Measurements from ENCODE around the gene TESK2.
"Not testable (repeated sequence)": the region's sequence is repeated elsewhere in the genome, so short reads cannot be mapped to it uniquely, and the experiment has no call there.

TESK2 gene

DNA sequence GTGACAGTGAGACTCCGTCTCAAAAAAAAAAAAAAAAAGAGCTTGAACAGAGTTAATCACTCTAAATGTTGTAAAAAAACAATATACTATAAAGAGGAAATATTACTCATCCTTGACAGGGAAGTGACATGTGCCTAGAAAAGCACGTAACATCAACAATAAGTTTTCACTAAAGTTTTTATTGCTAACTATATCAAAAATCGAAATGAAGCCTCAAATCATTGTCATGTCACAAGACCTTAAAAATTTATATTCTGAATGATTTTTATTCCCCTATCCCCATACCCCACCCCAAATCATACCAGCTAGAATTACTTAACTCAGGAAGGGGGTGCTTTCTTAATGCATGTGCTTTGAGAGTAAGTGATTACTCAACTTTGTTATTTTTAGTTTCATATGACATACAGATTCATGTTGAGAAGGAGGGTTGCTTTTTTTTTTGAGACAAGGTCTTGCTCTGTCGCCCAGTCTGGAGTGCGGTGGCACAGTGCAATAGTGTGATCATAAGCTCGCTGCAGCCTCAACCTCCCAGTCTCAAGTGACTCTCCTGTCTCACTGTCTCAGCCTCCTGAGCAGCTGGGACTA lies 97.2 kb downstream of the TESK2 start:
- TF ChIP-seq, protein P1, sequence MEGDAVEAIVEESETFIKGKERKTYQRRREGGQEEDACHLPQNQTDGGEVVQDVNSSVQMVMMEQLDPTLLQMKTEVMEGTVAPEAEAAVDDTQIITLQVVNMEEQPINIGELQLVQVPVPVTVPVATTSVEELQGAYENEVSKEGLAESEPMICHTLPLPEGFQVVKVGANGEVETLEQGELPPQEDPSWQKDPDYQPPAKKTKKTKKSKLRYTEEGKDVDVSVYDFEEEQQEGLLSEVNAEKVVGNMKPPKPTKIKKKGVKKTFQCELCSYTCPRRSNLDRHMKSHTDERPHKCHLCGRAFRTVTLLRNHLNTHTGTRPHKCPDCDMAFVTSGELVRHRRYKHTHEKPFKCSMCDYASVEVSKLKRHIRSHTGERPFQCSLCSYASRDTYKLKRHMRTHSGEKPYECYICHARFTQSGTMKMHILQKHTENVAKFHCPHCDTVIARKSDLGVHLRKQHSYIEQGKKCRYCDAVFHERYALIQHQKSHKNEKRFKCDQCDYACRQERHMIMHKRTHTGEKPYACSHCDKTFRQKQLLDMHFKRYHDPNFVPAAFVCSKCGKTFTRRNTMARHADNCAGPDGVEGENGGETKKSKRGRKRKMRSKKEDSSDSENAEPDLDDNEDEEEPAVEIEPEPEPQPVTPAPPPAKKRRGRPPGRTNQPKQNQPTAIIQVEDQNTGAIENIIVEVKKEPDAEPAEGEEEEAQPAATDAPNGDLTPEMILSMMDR (IDR thresholded peaks at IDR 0.05; ENCODE audit: borderline replicate concordance, control extremely low read depth, extremely low read depth, insufficient read depth, missing control alignments): no peak
- in situ Hi-C loops (cut with MboI; ENCODE audit: low sequenced_read_pairs, unreplicated experiment): no loop called here
- peak; percentile 45 for DNase-seq (ENCODE audit: low spot score)

DNA sequence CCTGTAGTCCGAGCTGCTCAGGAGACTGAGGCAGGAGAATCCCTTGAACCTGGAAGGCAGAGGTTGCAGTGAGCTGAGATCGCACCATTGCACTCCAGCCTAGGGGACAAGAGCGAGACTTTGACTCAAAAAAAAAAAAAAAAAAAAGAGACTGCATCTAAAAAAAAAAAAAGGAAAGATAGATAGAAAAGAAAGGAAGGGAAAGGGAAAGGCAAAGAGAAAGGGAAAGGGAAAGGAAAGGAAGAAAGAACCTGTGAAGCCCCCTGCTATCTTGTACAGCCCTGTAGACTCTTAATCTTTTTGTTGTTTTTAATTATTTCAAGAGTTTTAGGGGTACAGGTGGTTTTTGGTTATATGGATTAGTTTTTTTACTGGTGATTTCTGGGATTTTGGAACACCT lies 104.7 kb downstream of the TESK2 start:
- no peak for DNase-seq (ENCODE audit: low spot score)
- TF ChIP-seq, protein P1 (IDR thresholded peaks at IDR 0.05; ENCODE audit: borderline replicate concordance, control extremely low read depth, extremely low read depth, insufficient read depth, missing control alignments): no peak
- in situ Hi-C loops (cut with MboI; ENCODE audit: low sequenced_read_pairs, unreplicated experiment): no loop called here

DNA sequence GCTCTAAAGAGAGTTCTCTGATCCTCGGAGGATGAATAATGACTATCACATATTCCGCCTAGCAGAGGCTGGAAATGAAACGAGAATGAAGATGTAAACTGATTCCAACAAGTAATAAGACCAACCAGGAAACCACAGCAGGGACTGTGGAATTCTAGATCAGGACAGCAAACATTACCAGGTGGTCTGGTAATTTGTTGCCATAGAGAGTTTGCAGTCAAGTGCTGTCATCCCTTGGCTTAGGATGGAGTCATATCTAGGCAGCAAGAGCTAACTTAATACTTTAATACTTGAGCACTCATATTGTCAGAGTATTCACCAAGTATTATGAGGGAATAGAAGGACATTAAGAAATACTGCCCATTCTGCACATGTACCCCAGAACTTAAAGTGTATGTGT lies 105.7 kb downstream of the TESK2 start:
- DNase-seq (ENCODE audit: low spot score): no peak
- TF ChIP-seq, protein P1 (IDR thresholded peaks at IDR 0.05; ENCODE audit: borderline replicate concordance, control extremely low read depth, extremely low read depth, insufficient read depth, missing control alignments): no peak

DNA sequence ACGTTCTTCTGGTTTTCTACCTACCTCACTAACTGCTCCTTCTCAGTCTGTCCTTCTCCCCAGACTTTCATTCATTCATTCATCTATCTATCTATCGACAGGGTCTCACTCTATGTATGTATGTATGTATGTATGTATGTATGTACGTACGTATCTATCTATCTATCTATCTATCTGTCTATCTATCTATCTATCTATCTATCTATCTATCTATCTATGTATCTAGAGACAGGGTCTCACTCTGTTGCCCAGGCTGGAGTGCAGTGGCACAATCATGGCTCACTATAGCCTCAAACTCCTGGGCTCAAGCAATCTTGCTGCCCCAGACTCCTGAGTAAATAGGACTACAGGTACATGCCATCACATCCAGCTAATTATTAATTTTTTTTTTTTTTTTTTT lies 106.8 kb downstream of the TESK2 start:
- in situ Hi-C loops (cut with MboI; ENCODE audit: low sequenced_read_pairs, unreplicated experiment); DNase-seq (ENCODE audit: low spot score): not testable (repeated sequence)

More for the DNA sequence above, 105.7 kb downstream of the TESK2 start:
- in situ Hi-C loops (cut with MboI; ENCODE audit: low sequenced_read_pairs, unreplicated experiment): no loop called here

DNA sequence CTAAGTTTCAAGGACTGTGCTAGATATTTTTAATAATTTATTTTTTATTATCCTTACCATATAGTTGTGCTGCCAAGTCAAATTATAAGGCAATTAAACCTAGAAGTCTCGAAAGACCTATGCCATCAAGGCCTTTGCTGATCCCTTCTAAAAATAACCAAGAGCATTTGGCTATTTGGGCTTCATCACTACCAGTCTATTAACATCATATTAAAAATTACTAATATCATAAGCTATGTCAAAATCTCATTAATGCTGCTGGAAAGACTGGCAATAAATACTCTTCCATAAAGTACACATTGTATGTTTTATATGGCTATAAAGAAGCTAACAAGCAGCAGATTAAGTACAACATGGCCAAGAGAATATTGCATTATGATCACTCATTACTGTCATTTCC lies 107.8 kb downstream of the TESK2 start:
- DNase-seq (ENCODE audit: low spot score): no peak
- TF ChIP-seq, protein P1 (IDR thresholded peaks at IDR 0.05; ENCODE audit: borderline replicate concordance, control extremely low read depth, extremely low read depth, insufficient read depth, missing control alignments): no peak
- in situ Hi-C loops (cut with MboI; ENCODE audit: low sequenced_read_pairs, unreplicated experiment): no loop called here

DNA sequence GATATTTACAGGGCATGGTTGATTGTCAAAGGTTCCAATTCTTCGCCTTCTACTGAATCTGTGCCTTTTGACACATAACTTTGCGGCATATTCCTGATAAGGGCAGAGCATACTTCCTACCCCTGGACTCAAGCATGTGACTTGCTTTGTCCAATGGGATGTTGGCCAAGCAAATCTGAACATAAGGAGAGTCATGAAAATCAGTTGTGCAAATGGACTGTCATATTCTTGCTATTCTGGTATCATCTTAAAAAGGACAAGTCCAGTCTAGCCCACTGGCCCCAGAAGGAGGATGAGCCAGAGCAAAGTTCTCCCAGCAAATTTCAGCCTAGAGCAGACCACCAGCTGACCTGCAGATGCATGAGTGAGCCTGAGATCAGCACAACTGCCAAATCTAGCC lies 109.7 kb downstream of the TESK2 start:
- in situ Hi-C loops (cut with MboI; ENCODE audit: low sequenced_read_pairs, unreplicated experiment): no loop called here
- TF ChIP-seq, protein P1 (IDR thresholded peaks at IDR 0.05; ENCODE audit: borderline replicate concordance, control extremely low read depth, extremely low read depth, insufficient read depth, missing control alignments): no peak
- no peak for DNase-seq (ENCODE audit: low spot score)

DNA sequence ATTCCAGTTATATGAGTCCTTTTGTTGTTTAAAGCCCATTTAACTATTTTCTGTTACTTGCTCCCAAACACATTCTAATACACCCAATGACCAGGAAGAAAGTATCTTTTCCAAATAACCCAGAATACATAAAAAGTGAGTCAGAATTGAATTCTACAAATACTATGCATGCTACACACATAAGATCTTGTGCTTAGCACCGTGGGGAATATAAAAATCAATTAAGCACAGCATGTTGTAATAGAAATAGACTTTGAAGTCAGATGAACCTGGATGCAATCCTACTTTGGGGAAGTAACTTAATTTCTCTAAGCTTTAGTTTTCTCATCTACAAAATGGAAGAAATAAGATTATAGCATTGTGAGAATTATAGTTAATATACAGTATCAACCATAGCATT lies 110.2 kb downstream of the TESK2 start:
- in situ Hi-C loops (cut with MboI; ENCODE audit: low sequenced_read_pairs, unreplicated experiment): no loop called here
- no peak for DNase-seq (ENCODE audit: low spot score)
- TF ChIP-seq, protein P1 (IDR thresholded peaks at IDR 0.05; ENCODE audit: borderline replicate concordance, control extremely low read depth, extremely low read depth, insufficient read depth, missing control alignments): no peak
